T-cell (primary cell): ENCODE results near the gene LPAR2. TPM values are rescaled to one million over a fixed set of nuclear protein-coding genes. Genes with fewer than 3 reads are reported as not detected.

Experiments used
- ATAC-seq, 4 experiments: fragments of 200-7000 bp in 3 of 4; fragments of 150-1000 bp in 1 of 4; cut with Tn5 transposase; replicated peaks in 1 of 4; 1 replicate in 3 of 4; 2 replicates in 1 of 4; pipeline ENCODE4 v1.10.0; 2021; ENCODE audit warnings: moderate library complexity in 3 of 4, mild to moderate bottlenecking in 2 of 4, moderate number of reproducible peaks in 1 of 4
- CTCF ChIA-PET, 2 donors: fragments of 300-600 bp; sonication (Branson Sonifier 250); formaldehyde crosslinking; loops; one replicate each; lab custom pipeline; 2022; ENCODE audit warnings: antibody characterized with exemption in 2 of 2; lab: Charles Lee
- POLR2A ChIA-PET, 2 donors: fragments of 300-600 bp; sonication (Branson Sonifier 250); formaldehyde crosslinking; loops; one replicate each; lab custom pipeline; 2022; ENCODE audit warnings: antibody characterized with exemption in 2 of 2; lab: Charles Lee
- DNase-seq, 35 experiments: peaks; one replicate each; pipeline versions ENCODE4 v3.0.0 to v3.0.0-alpha.2; 2013 to 2023
- H3K27ac ChIP-seq: one replicate; pipeline ENCODE4 v1.5.1; 2013; ENCODE audit warnings: low read length
- H3K27me3 ChIP-seq, 2 experiments: replicated peaks in 1 of 2; 1 replicate in 1 of 2; 2 replicates in 1 of 2; pipeline versions ENCODE4 v1.6.1 to v1.7.0; 2013; ENCODE audit warnings: low read length in 1 of 2, mixed read lengths in 1 of 2; ENCODE audit not compliant: control insufficient read depth in 2 of 2, insufficient read depth in 2 of 2; ENCODE audit errors: extremely low read depth in 1 of 2
- H3K36me3 ChIP-seq, 2 donors: 1 replicate in 1 of 2; 2 replicates in 1 of 2; pipeline versions ENCODE4 v1.6.1 to v1.7.0; 2013; ENCODE audit warnings: low read length in 1 of 2; ENCODE audit not compliant: control insufficient read depth in 2 of 2, insufficient read depth in 1 of 2; ENCODE audit errors: extremely low read depth in 1 of 2
- H3K4me1 ChIP-seq, 2 experiments: 1 replicate in 1 of 2; 2 replicates in 1 of 2; pipeline versions ENCODE4 v1.6.1 to v1.7.0; 2013; ENCODE audit warnings: low read length in 2 of 2, mixed read lengths in 1 of 2; ENCODE audit not compliant: insufficient read depth in 2 of 2, control insufficient read depth in 1 of 2; ENCODE audit errors: extremely low read depth in 1 of 2
- H3K4me3 ChIP-seq, 2 donors: 1 replicate in 1 of 2; 2 replicates in 1 of 2; pipeline versions ENCODE4 v1.5.1 to v1.7.0; 2013; ENCODE audit warnings: mild to moderate bottlenecking in 2 of 2, low read length in 1 of 2, moderate library complexity in 1 of 2; ENCODE audit not compliant: control insufficient read depth in 1 of 2; ENCODE audit errors: extremely low read depth in 1 of 2
- H3K9me3 ChIP-seq: 2 replicates; pipeline ENCODE4 v1.7.0; 2013
- H3K27ac Mint-ChIP-seq, 2 donors: one replicate each; pipeline ENCODE4 v1.8.0; 2020 to 2021; ENCODE audit warnings: mild to moderate bottlenecking in 2 of 2, mixed read lengths in 2 of 2
- H3K27me3 Mint-ChIP-seq, 2 donors: one replicate each; pipeline ENCODE4 v1.8.0; 2021 to 2022; ENCODE audit warnings: mixed read lengths in 2 of 2
- H3K36me3 Mint-ChIP-seq: one replicate; pipeline ENCODE4 v1.8.0; 2021; ENCODE audit warnings: mixed read lengths
- H3K4me1 Mint-ChIP-seq, 3 donors: one replicate each; pipeline ENCODE4 v1.8.0; 2020 to 2022; ENCODE audit warnings: mixed read lengths in 3 of 3, mild to moderate bottlenecking in 1 of 3
- H3K4me3 Mint-ChIP-seq, 3 donors: one replicate each; pipeline ENCODE4 v1.8.0; 2020 to 2022; ENCODE audit warnings: mild to moderate bottlenecking in 3 of 3, mixed read lengths in 3 of 3, moderate library complexity in 3 of 3
- H3K9me3 Mint-ChIP-seq, 3 donors: one replicate each; pipeline ENCODE4 v1.8.0; 2020 to 2022; ENCODE audit warnings: mixed read lengths in 3 of 3
- WGBS: methylation state at CpG from one replicate; pipeline ENCODE4 v1.1.5; 2013; ENCODE audit warnings: missing lambda C conversion rate; ENCODE audit not compliant: insufficient coverage; 5-methylcytosine and 5-hydroxymethylcytosine counted together
- total RNA-seq, 35 experiments: library from RNA in 6 of 35; stranded (reverse) in 6 of 35; fragments of 120-200 nt in 1 of 35; gene quantifications; one replicate each; pipeline versions ENCODE4 v1.2.1 to v1.2.4 and lab custom pipeline; 2013 to 2026

The LPAR2 gene
- total RNA-seq, 5 donors from 2014 or later (not counting 1 experiment from before 2014, with no cell fraction given), result 78.3 to 106 (median 82.4) TPM

DNA sequence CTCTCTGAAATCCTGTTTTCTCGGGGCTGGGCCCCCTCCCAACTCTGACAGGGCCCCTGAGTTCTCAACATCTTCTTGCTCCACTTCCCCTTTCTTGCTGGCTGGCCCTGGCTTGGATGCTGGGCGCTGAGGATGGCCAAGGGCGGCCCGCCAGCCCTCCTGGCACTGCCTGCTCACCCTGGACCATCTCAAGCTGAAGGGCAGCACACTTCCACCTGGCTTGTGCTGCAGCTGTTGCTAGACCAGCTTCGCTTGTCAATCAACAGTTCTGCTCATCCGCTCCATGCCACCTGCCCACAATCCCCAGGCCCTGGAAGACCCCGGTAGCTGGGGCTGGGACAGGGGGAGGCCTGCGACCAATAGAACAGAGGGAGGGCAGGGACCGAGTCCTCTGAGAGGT, 22.3 kb upstream of the LPAR2 start:
- H3K27ac Mint-ChIP-seq, result no peak overlapping the region

DNA sequence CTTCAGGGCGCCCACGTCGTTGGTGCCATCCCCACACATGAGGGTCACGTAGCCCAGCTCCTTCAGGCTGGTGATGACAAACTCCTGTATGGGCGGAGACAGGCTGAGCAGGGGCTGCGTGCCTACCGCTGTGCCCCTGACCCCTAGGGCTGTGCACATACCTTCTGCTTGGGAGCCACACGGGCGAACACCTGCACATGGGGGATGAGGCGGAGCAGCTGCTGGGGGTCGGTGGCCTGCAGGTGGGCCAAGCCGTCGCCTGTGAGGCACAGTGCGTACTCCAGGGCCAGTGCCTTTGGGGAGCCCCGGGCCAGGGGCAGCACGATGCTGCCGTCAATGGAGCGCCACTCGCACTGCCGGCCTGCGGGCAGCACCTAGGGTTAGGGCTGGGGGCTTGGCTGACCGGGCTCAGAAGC, 21.6 kb upstream of the LPAR2 start:
- Mint-ChIP-seq H3K27ac (peak overlapping the region in 1 of 2 donors; percentile 77), H3K36me3 (peaks cover 43% of the 10 kb centered on the region), H3K27me3 (no peaks in the 10 kb centered on the region), H3K9me3 (no peaks in the 10 kb centered on the region), H3K4me1 (peaks cover 0 to 9% (median 0%) of the 10 kb centered on the region in 3 donors), H3K4me3 (no peak overlapping the region)
- H3K36me3 ChIP-seq, result peaks cover 48 to 89% of the 10 kb centered on the region in 2 donors
- POLR2A ChIA-PET, result no interaction called here
- CTCF ChIA-PET, result interaction anchor here in 1 of 2 donors (0.6 kb wide), 2 partner anchors 118 to 128 kb away, joined by 3 to 8 read pairs; no protein-coding TSS in a partner anchor
- no peaks in the 10 kb centered on the region for H3K4me1 ChIP-seq
- no peak overlapping the region for H3K4me3 ChIP-seq
- no peaks in the 10 kb centered on the region for H3K27me3 ChIP-seq
- WGBS, result 94% methylated on average over 16 of the region's 22 CpGs
- no peaks in the 10 kb centered on the region for H3K9me3 ChIP-seq
- ATAC-seq, result no peak
- no peak for DNase-seq
- H3K27ac ChIP-seq, result no peak overlapping the region

More for the DNA sequence above, 22.3 kb upstream of the LPAR2 start:
- Mint-ChIP-seq H3K27me3 (no peaks in the 10 kb centered on the region), H3K9me3 (no peaks in the 10 kb centered on the region), H3K4me1 (peaks cover 0 to 9% (median 0%) of the 10 kb centered on the region in 3 donors), H3K4me3 (no peak overlapping the region), H3K36me3 (peaks cover 44% of the 10 kb centered on the region)
- Histone ChIP-seq H3K27me3 (no peaks in the 10 kb centered on the region), H3K9me3 (no peaks in the 10 kb centered on the region), H3K27ac (no peak overlapping the region), H3K4me1 (no peaks in the 10 kb centered on the region), H3K36me3 (peaks cover 45 to 89% of the 10 kb centered on the region in 2 donors), H3K4me3 (no peak overlapping the region)
- WGBS, result 89% methylated on average over 7 of the region's 9 CpGs
- ATAC-seq, result no peak
- no peak for DNase-seq
- ChIA-PET CTCF (no interaction called here), POLR2A (no interaction called here)

DNA sequence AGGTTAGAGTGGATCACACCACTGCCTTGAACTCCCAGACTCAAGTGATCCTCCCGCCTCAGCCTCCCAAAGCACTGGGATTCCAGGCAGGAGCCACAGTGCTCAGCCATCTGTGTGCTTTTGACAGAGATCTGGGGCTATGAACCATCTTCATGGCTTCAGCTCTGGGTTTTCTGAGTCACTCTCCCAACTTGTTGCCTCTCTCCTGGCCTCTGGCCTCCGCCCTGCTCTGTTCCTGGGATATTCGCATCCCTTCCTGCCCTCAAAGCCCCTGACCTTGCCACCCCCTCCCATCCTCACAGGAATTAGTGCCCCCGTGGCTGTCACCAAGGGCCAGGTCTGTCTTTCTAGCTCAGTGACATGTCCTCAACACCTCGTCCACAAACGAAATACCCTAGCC, 21.1 kb upstream of the LPAR2 start:
- ATAC-seq (no peak), DNase-seq (no peak)
- Histone ChIP-seq H3K27ac (no peak overlapping the region), H3K4me1 (peaks cover 0 to 2% of the 10 kb centered on the region in 2 experiments), H3K27me3 (no peaks in the 10 kb centered on the region), H3K36me3 (peaks cover 44 to 85% of the 10 kb centered on the region in 2 donors), H3K9me3 (no peaks in the 10 kb centered on the region), H3K4me3 (no peak overlapping the region)
- Mint-ChIP-seq H3K4me3 (no peak overlapping the region), H3K27me3 (no peaks in the 10 kb centered on the region), H3K27ac (peak overlapping the region in 1 of 2 donors; percentile 77), H3K4me1 (peaks cover 0 to 10% (median under 1%) of the 10 kb centered on the region in 3 donors), H3K9me3 (no peaks in the 10 kb centered on the region), H3K36me3 (peaks cover 41% of the 10 kb centered on the region)
- CTCF ChIA-PET, result interaction anchor here in 1 of 2 donors (0.6 kb wide), 1 partner anchor 127 kb away, joined by 3 read pairs; no protein-coding TSS in a partner anchor
- POLR2A ChIA-PET, result no interaction called here
- 89% methylated on average over 6 of the region's 6 CpGs for WGBS

DNA sequence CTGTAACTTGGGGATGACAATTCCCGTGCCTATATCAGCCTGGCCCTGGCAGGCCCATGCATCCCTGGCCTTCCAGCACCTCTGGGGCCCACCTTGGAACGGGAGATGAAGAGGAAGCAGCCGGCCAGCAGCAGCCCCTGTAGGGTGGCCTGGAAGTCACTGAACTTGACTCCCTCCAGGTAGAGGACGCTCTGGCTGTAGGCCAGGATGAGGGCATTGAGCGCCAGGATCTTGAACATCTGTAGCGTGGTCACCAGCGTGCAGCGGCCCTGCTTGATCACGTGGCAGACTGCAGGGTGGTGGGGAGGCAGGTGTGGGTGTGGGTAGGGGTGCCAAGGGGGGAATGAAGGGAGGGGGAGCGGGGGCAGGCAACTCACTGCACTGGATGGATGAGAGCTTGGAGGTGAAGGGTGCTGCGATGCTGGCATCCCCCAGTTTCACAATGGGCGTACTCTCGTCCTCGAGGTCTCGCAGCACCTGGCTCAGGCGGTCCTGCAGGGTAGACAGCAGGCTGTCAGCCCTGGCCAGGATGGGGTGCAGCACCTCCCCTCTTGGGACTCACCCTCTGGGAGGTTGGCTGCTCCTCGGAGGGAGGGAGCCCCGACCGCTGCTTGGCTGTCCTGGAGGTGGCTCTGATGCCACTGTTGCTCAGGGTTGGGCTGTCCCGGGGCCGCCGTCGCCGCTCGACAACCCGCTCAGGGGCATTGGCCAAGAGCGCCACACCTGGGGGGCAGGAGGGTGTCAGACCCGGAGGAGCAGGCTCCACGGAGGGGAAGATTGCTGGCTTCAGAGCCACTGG, 19.2 kb upstream of the LPAR2 start:
- no peaks in the 10 kb centered on the region for H3K9me3 ChIP-seq
- no peaks in the 10 kb centered on the region for H3K9me3 Mint-ChIP-seq
- DNase-seq (no peak), ATAC-seq (no peak)
- H3K27me3 Mint-ChIP-seq, result no peaks in the 10 kb centered on the region
- H3K4me1 ChIP-seq, result peaks cover 0 to 20% of the 10 kb centered on the region in 2 experiments
- H3K36me3 Mint-ChIP-seq, result peaks cover 30% of the 10 kb centered on the region
- ChIA-PET CTCF (interaction anchor here in 1 of 2 donors (0.7 kb wide), 1 partner anchor 1419 kb away, joined by 3 read pairs; no protein-coding TSS in a partner anchor), POLR2A (no interaction called here)
- H3K27ac Mint-ChIP-seq, result peak overlapping the region in 1 of 2 donors; percentile 57
- peaks cover 29 to 65% of the 10 kb centered on the region in 2 donors for H3K36me3 ChIP-seq
- peaks cover 11 to 13% (median 11%) of the 10 kb centered on the region in 3 donors for H3K4me1 Mint-ChIP-seq
- H3K4me3 Mint-ChIP-seq, result no peak overlapping the region
- no peaks in the 10 kb centered on the region for H3K27me3 ChIP-seq
- H3K4me3 ChIP-seq, result no peak overlapping the region
- no peak overlapping the region for H3K27ac ChIP-seq
- WGBS, result 91% methylated on average over 16 of the region's 29 CpGs

DNA sequence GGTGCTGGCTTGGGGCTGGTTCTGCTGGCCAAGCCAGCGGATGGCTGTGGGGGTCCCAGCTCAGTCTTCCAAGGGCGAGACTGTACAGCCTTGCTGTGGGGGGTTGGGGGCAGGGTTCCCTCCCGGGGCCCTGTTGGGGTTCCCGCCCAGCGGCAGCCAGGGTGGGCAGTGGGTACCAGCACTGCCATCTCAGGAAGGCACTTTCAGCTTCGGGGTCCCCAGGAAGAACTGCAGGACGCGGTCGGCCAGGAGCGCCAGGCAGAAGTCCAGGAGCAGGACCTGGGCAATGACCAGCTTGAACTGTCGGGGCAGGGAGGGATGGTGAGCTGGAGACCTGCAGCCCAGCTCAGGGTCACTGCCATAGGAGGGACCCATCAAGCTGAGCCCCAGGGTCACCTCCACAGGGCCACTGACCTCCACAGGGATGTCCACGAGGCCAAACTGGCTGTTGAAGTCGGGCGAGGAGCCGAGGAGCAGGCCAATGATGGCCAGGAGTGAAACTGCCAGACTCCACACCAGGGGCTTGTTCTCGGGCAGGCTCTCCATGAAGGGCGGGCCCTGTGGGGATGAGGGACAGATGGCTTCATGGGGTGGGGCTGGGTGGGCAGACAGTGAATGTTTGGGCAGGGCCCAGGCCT, 17.3 kb upstream of the LPAR2 start:
- CTCF ChIA-PET, result no interaction called here
- peaks cover 23 to 59% of the 10 kb centered on the region in 2 donors for H3K36me3 ChIP-seq
- H3K4me1 ChIP-seq, result peaks cover 0 to 33% of the 10 kb centered on the region in 2 experiments
- no peak overlapping the region for H3K27ac ChIP-seq
- Mint-ChIP-seq H3K4me1 (peaks cover 17 to 21% (median 20%) of the 10 kb centered on the region in 3 donors), H3K4me3 (no peak overlapping the region), H3K27ac (no peak overlapping the region), H3K27me3 (no peaks in the 10 kb centered on the region), H3K36me3 (peaks cover 24% of the 10 kb centered on the region), H3K9me3 (no peaks in the 10 kb centered on the region)
- 98% methylated on average over 17 of the region's 17 CpGs for WGBS
- H3K9me3 ChIP-seq, result no peaks in the 10 kb centered on the region
- ATAC-seq (no peak), DNase-seq (no peak)
- POLR2A ChIA-PET, result no interaction called here
- no peaks in the 10 kb centered on the region for H3K27me3 ChIP-seq
- H3K4me3 ChIP-seq, result no peak overlapping the region

DNA sequence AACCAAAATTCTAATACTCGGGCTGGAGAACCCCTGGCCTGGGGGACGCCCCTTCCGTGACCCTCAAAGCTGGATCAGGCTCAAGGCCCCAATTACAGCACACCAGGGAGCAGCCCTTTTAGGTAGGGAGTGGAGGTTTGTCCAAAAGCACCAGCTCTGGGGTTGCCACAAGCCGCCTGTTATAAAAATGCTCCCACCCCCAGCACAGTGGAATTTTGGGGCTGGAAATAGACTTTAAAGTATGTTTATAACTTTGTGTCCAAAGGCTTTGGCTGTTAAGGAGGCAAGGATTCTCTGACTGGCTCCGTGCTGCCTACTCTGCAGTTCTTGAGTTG, 16.0 kb upstream of the LPAR2 start:
- Histone ChIP-seq H3K4me3 (peak overlapping the region; percentile 96 to 100), H3K36me3 (peaks cover 21 to 57% of the 10 kb centered on the region in 2 donors), H3K27ac (peak overlapping the region; percentile 89), H3K27me3 (no peaks in the 10 kb centered on the region), H3K9me3 (no peaks in the 10 kb centered on the region), H3K4me1 (peaks cover 0 to 40% of the 10 kb centered on the region in 2 experiments)
- POLR2A ChIA-PET, result interaction anchor here (0.5 to 0.6 kb wide), 2 partner anchors 41 to 156 kb away, joined by 3 to 4 read pairs; no protein-coding TSS in a partner anchor
- DNase-seq, result no peak
- Mint-ChIP-seq H3K27me3 (no peaks in the 10 kb centered on the region), H3K4me3 (peak overlapping the region; percentile 92 to 93 (median 92)), H3K36me3 (peaks cover 24% of the 10 kb centered on the region), H3K9me3 (no peaks in the 10 kb centered on the region), H3K27ac (peak overlapping the region; percentile 95 to 98), H3K4me1 (peaks cover 22 to 26% (median 23%) of the 10 kb centered on the region in 3 donors)
- no peak for ATAC-seq
- WGBS, result no CpG with 5 or more reads among the region's 5 CpGs
- CTCF ChIA-PET, result interaction anchor here (0.6 to 1.5 kb wide), 4 partner anchors 15 to 112 kb away, joined by 3 to 10 read pairs (median 6); no protein-coding TSS in a partner anchor
